ENCODE data around the gene DIP2C.

DNA sequence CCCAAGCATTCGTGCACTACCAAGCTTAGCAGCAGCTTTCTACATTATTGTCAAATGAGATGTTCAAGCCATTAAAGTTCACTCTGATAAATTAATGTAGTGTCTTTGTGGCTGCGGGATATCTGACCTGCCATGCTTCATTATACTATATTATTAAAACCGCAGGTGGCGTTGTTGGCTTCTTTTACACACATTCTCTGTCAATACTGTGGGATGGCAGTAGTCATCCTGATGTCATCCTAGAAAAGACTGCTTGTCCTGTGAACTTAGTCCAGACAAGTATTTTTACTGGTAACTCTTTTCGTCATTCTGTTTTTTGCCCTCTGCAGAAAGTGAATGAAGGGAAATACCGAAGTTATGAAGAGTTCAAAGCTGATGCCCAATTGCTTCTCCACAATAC lies 450.4 kb downstream of the DIP2C start:
- no peak for TF ChIP-seq POLR2A (IDR thresholded peaks at IDR 0.05)
- TF ChIP-seq POLR2AphosphoS5 (IDR thresholded peaks at IDR 0.05): no peak
- TF ChIP-seq, protein P1, sequence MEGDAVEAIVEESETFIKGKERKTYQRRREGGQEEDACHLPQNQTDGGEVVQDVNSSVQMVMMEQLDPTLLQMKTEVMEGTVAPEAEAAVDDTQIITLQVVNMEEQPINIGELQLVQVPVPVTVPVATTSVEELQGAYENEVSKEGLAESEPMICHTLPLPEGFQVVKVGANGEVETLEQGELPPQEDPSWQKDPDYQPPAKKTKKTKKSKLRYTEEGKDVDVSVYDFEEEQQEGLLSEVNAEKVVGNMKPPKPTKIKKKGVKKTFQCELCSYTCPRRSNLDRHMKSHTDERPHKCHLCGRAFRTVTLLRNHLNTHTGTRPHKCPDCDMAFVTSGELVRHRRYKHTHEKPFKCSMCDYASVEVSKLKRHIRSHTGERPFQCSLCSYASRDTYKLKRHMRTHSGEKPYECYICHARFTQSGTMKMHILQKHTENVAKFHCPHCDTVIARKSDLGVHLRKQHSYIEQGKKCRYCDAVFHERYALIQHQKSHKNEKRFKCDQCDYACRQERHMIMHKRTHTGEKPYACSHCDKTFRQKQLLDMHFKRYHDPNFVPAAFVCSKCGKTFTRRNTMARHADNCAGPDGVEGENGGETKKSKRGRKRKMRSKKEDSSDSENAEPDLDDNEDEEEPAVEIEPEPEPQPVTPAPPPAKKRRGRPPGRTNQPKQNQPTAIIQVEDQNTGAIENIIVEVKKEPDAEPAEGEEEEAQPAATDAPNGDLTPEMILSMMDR (IDR thresholded peaks at IDR 0.05): no peak

Measured in prostate gland (tissue), 2 donors.